Skeletal muscle satellite cell (primary cell): ENCODE results near the gene MRM2.
A peak's percentile ranks its signal among the peaks of the same experiment; 100 is the strongest.

Experiments
- H3K27me3 ChIP-seq: 2 replicates; pipeline ENCODE4 v1.7.0; 2013; ENCODE audit warnings: low read length; ENCODE audit not compliant: control insufficient read depth, insufficient read depth
- H3K36me3 ChIP-seq: 2 replicates; pipeline ENCODE4 v1.7.0; 2013; ENCODE audit warnings: mild to moderate bottlenecking, control low read depth, low read length; ENCODE audit not compliant: insufficient read depth
- H3K4me1 ChIP-seq: 2 replicates; pipeline ENCODE4 v1.7.0; 2013; ENCODE audit warnings: low read length; ENCODE audit not compliant: control insufficient read depth, insufficient read depth
- H3K4me2 ChIP-seq: 2 replicates; pipeline ENCODE4 v1.7.0; 2013; ENCODE audit warnings: mild to moderate bottlenecking, low read length
- H3K4me3 ChIP-seq: 2 replicates; pipeline ENCODE4 v1.7.0; 2013; ENCODE audit warnings: low read length
- H3K9ac ChIP-seq: 2 replicates; pipeline ENCODE4 v1.7.0; 2013; ENCODE audit warnings: mild to moderate bottlenecking, low read depth, low read length, moderate library complexity
- H3K9me3 ChIP-seq: replicated peaks from 2 replicates; pipeline ENCODE4 v1.7.0; 2013; ENCODE audit warnings: mild to moderate bottlenecking, control low read depth, low read length

The MRM2 gene

DNA sequence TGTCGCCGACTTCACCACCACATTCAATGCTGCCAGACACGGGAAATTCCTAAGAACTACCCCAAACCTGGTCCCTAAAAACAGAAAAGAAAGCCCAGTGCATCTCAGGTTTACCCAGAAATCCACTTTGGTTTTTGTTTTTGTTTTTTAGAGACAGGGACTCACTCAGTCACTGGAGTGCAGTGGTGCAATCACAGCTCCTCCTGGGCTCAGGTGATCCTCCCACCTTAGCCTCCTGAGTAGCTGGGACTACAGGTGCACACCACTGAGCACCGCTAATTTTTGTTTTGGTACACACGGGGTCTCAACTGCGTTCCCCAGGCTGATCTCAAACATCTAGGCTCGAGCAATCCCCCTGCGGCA, 32.1 kb downstream of the MRM2 start:
- no peaks in the 10 kb centered on the region for H3K4me1 ChIP-seq
- no peaks in the 10 kb centered on the region for H3K9me3 ChIP-seq
- H3K4me3 ChIP-seq = no peak overlapping the region
- H3K27me3 ChIP-seq = no peaks in the 10 kb centered on the region
- H3K9ac ChIP-seq = no peak overlapping the region
- H3K36me3 ChIP-seq = peaks cover 38% of the 10 kb centered on the region
- H3K4me2 ChIP-seq = no peak overlapping the region

DNA sequence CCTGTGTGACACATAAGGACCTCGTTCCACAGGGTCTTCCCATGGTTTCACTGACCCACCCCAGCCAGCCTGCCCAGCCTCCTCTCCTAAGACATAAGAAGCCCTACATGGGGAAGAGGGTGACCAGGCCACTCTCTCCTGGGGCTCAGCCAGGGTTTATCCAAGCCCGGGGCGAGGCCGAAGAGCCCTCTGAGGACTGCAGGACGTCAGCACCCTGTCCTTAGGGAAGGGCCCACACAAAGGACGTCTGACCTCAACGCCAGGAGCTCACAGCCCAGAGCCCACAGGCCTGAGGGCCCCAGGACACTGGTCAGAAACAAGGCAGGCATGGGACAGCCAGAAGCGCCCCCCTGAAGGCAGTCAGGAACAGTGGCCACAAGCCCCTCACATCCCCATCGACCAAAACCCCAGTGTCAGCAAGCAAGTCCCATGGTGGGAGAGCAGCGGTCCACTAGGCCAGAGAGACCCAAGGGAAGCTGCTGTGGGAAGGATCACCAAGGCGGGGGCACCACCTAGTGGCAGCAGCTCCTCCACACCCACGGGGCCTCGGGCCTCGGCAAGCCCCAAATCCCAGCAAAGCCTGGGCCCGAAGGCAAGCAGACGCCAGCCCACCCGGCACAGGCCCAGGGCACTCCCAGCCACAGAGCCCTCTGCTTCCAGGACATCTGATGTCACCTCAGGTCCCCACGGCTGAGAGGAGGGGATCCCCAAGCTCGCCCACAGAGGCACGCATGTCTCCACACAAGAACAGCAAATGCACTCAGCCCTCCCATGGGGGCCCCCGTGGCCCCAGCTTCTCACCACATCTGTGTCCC, 32.7 kb downstream of the MRM2 start:
- no peaks in the 10 kb centered on the region for H3K9me3 ChIP-seq
- H3K9ac ChIP-seq = peak overlapping the region; percentile 22
- no peak overlapping the region for H3K4me2 ChIP-seq
- H3K4me1 ChIP-seq = no peaks in the 10 kb centered on the region
- H3K27me3 ChIP-seq = no peaks in the 10 kb centered on the region
- peaks cover 33% of the 10 kb centered on the region for H3K36me3 ChIP-seq
- no peak overlapping the region for H3K4me3 ChIP-seq

DNA sequence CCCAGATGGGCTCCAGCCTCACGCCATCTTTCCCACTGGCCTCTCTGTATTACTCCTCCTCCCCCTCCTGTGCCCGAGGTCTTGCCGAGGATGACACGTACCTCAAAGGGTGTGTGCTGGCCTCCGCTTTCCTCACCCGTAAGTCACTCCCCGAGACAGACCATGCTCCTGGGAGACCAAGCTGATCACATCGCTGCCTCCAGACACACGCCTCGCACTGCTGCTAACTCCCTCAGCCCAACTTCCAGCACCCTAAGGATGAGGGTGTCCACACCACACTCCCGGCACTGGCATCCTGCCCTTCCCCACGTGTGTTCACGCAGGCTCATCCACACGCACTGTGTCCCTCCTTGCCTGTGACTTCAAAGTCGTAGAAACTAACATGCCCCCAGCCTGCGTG, 33.3 kb downstream of the MRM2 start:
- Histone ChIP-seq H3K27me3 (no peaks in the 10 kb centered on the region), H3K4me3 (no peak overlapping the region), H3K4me1 (no peaks in the 10 kb centered on the region), H3K9me3 (no peaks in the 10 kb centered on the region), H3K36me3 (peaks cover 27% of the 10 kb centered on the region), H3K9ac (no peak overlapping the region), H3K4me2 (no peak overlapping the region)

DNA sequence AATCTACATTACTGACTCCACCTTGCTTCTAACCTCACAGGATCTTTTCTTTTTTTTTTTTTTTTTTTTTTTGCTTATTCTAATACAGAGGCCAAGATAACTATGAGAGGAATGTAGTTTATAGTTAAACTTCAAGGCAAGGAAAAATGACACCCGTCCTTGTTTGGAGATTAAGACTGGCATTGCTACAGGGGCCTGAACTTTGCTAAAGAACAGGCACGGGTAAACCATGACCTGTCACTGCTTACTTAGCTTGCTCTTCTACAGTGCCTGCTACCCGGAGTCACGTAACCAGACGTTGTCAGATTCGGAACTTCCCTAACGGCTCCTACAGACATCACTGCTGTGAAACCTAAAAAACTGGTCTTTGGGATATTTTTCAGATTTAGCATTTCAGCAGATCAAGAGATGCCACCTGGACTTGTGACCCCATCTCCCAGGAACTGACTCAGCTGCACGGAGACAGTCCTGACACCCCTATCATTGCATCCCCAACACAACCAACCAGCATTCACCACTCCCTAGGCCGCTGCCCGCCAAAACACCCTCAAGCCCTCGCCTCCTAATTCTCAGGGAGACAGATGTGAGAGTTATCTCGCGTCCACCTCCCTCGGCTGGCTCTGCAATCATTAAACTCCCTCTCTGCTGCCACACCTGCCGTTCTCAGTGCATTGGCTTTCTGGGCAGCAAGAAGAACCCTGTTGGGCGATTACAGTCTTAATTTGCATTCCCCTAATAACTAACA, 36.8 kb downstream of the MRM2 start:
- Histone ChIP-seq H3K27me3 (no peaks in the 10 kb centered on the region), H3K9ac (no peak overlapping the region), H3K4me2 (no peak overlapping the region), H3K36me3 (peaks cover 13% of the 10 kb centered on the region), H3K4me3 (no peak overlapping the region), H3K9me3 (no peaks in the 10 kb centered on the region), H3K4me1 (no peaks in the 10 kb centered on the region)

DNA sequence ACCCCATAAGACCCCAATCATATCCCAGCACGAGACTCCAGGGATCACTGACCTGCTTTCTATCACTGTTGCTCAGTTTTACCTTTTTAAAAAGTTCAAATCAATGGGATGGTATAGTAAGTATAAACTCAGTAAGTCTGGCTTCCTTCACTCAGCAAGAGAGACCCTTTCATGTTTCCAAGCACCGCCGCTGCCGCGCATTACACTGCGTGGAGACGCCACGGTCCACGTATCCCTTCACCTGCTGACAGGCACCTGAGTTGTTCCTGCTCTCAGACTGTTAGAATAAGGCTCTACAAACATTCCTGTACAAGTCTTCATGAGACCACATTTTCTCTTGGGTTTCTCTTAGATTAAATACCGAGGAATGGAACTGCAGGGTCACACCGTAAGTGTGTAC, 37.6 kb downstream of the MRM2 start:
- Histone ChIP-seq H3K9ac (no peak overlapping the region), H3K4me1 (no peaks in the 10 kb centered on the region), H3K36me3 (peaks cover 15% of the 10 kb centered on the region), H3K9me3 (no peaks in the 10 kb centered on the region), H3K4me3 (no peak overlapping the region), H3K4me2 (no peak overlapping the region), H3K27me3 (no peaks in the 10 kb centered on the region)

DNA sequence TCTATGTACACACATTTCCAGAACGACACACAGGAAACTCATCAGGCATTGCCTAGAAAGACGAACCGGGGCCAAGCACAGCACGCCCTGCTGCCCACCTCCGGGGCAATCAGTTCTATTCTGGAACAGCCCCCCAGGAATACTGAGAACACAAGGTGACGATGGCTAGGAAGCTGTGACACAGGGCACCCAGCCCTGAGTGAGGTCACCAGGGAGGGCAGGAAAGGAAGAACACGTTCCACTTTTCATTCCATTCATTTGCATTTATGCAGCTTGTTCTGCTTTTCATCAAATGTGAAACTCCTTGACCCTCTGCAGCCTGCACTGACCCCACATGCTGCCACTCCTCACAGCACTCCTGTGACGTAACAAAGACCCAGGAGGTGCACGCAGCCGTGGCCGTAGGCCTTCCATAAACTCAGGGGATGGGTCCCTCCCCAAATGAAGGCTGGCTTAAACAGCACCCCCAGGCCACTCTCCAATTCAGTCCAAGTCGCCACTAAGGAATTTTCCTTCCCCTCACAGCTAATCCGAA, 38.2 kb downstream of the MRM2 start:
- no peak overlapping the region for H3K4me2 ChIP-seq
- peaks cover 16% of the 10 kb centered on the region for H3K36me3 ChIP-seq
- H3K9me3 ChIP-seq = no peaks in the 10 kb centered on the region
- no peak overlapping the region for H3K4me3 ChIP-seq
- no peak overlapping the region for H3K9ac ChIP-seq
- H3K27me3 ChIP-seq = no peaks in the 10 kb centered on the region
- no peaks in the 10 kb centered on the region for H3K4me1 ChIP-seq

DNA sequence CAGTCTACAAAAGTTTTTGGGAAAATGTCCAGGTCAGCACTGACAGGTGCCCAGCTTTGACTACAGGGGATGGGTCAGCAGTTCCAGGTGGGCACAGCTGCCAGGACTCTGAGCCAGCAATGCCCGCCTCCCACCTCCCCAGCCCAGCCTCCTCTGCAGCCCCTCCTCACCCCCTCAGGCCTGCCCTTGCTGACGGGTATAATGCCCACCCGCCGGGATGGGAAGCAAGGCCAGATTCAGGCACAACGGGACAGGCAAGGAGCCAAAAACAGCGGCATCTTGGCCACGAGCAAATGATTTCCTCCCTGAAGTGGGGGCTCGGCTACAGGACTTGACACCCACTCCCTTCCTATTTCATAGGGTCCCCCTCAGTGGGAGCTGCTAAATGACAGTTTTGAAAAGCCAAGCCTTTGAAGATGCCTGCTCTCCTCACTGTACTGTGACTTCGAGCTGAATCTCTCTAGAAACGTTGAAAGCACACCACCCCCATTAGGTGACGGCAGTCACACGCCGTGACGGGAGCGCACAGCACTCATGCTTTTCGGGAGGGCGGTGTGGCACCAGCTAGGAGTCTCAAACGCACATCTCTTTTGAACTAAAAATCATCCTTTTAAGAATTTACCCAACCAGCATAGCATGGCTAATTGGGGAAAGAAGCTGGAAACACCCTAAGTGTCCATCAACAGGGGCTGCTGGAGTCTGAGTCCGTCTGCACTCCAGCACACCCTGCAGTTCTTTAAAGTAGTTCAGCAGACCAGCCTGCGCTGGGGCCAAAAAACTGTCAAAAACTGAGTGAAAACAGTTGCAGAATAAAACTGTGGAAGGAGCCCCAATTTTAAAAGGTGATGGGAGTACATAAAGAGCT, 38.9 kb downstream of the MRM2 start:
- Histone ChIP-seq H3K36me3 (peaks cover 11% of the 10 kb centered on the region), H3K9ac (no peak overlapping the region), H3K4me2 (no peak overlapping the region), H3K9me3 (no peaks in the 10 kb centered on the region), H3K27me3 (no peaks in the 10 kb centered on the region), H3K4me3 (no peak overlapping the region), H3K4me1 (no peaks in the 10 kb centered on the region)

DNA sequence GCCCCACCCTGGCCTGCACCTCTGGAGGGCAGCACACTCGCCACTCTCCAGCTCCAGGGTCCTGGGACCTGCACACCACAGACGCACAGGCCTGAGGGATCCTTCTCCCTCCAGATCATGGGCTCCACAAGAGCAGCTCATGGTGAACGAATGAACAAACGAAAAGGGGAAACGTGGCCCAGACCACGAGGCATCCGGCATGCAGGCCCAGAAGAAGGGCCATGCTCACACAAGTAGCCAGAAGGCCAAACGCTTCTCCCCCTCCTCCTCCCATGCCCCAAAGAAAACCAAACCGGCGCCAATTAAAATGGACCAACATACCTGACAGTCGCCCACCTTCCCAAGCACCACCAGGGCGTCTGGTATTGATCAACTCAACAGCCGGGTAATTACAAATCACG, 39.6 kb downstream of the MRM2 start:
- Histone ChIP-seq H3K4me2 (no peak overlapping the region), H3K27me3 (no peaks in the 10 kb centered on the region), H3K36me3 (peaks cover 3% of the 10 kb centered on the region), H3K9me3 (no peaks in the 10 kb centered on the region), H3K4me3 (no peak overlapping the region), H3K4me1 (no peaks in the 10 kb centered on the region), H3K9ac (no peak overlapping the region)

DNA sequence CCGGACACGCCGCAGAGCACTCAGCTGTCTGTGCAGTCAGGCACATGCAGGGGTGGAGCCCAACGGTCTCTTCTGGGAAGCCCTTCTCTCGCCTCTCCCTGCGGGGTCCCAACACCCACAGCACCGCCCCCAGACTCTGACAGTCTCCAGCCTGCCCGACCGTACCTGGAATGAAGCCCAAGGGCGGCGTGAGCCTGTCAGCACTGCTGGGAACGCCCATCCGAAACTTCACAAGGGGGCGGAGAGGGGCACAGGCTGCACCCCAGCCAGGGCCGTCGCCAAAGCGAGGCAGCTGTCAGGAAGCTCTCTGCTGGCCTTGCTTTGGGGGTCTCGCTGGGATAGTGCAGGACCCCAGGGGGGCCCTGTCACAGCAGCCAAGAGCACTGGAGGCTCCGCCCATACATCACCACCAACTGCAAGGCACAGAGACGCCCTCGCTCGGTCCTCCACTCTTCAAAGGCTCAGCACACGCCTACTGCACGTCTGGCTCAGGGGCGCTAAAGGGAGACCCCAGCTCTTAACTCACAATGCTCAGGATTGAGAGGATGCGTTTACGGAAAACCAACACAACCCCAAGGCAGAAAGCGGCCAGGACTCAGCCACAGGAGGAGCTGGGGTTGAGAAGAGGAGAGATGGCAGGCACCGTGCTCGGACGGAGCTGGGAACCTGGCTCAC, 40.2 kb downstream of the MRM2 start:
- no peak overlapping the region for H3K9ac ChIP-seq
- no peak overlapping the region for H3K4me3 ChIP-seq
- H3K4me1 ChIP-seq = no peaks in the 10 kb centered on the region
- peaks cover 3% of the 10 kb centered on the region for H3K36me3 ChIP-seq
- no peaks in the 10 kb centered on the region for H3K27me3 ChIP-seq
- H3K9me3 ChIP-seq = no peaks in the 10 kb centered on the region
- H3K4me2 ChIP-seq = no peak overlapping the region

DNA sequence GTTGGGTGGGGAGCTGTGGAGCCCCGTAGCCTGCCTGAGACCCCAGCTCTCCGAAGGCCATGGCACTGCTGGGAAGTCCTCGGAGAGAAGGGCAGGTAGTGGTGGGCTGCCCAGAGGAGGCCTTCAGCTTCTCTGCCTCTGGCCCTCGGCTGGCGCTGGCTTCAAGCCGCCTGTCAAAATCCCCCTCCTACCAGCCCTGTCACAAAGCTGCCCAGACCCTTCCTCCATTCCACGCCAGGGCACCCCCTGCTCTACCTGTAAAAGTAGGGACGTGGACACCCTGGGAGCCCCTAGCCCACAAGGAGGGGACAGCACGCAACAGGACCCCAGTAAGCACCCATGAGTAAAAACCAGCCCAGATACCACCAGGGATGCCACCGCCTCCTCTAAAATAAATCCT, 40.9 kb downstream of the MRM2 start:
- H3K4me1 ChIP-seq = no peaks in the 10 kb centered on the region

DNA sequence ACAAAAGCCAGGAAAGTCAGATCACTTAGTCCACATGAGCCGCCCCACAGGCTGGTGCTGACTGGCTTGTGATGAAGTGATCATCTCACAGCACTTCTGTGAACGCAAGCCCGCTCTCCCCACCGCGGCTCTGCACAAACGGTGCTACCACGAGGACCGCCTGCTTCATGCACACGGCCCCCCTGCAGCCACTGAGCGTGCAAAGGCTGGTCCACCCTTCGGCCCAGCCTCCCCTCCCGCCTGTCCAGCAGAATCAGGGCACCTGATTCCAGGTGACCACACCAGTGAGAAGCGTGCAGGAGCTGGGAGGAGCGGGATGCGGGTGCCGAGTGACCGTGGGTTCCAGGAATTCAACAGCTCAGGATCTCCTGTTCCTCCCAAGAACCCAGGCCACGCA, 41.4 kb downstream of the MRM2 start:
- H3K4me1 ChIP-seq = no peaks in the 10 kb centered on the region
- H3K4me2 ChIP-seq = no peak overlapping the region
- H3K36me3 ChIP-seq = peaks cover 10% of the 10 kb centered on the region
- no peak overlapping the region for H3K9ac ChIP-seq
- no peaks in the 10 kb centered on the region for H3K27me3 ChIP-seq
- H3K9me3 ChIP-seq = no peaks in the 10 kb centered on the region
- H3K4me3 ChIP-seq = no peak overlapping the region

More for the DNA sequence above, 40.9 kb downstream of the MRM2 start:
- no peaks in the 10 kb centered on the region for H3K9me3 ChIP-seq
- no peaks in the 10 kb centered on the region for H3K27me3 ChIP-seq
- peaks cover 4% of the 10 kb centered on the region for H3K36me3 ChIP-seq
- H3K4me2 ChIP-seq = no peak overlapping the region
- no peak overlapping the region for H3K4me3 ChIP-seq
- H3K9ac ChIP-seq = no peak overlapping the region
